WTC11 (cell line): ENCODE measurements around the gene TSG101. TPM values are rescaled to one million over a fixed set of nuclear protein-coding genes. Genes with fewer than 3 reads are reported as not detected.

Experiments used
- ATAC-seq: fragments of 200-7000 bp; cut with Tn5 transposase; 2 replicates; pipeline ENCODE4 v1.10.0; 2021; ENCODE audit warnings: mild to moderate bottlenecking, moderate library complexity
- CTCF ChIA-PET: fragments of 300-600 bp; sonication (Branson Sonifier 250); formaldehyde crosslinking; loops from one replicate; lab custom pipeline; 2021; ENCODE audit warnings: antibody characterized with exemption; lab: Charles Lee
- POLR2A ChIA-PET: fragments of 350-600 bp; sonication (Branson Sonifier 250); formaldehyde crosslinking; loops from one replicate; lab custom pipeline; 2021; ENCODE audit warnings: antibody characterized with exemption; lab: Charles Lee
- DNase-seq: peaks from one replicate; pipeline ENCODE4 v3.0.0; 2021; ENCODE audit warnings: low spot score
- H3K27ac Mint-ChIP-seq: 2 replicates; pipeline ENCODE4 v1.8.0; 2021; ENCODE audit warnings: mixed read lengths
- H3K27me3 Mint-ChIP-seq: 2 replicates; pipeline ENCODE4 v1.8.0; 2021; ENCODE audit warnings: low read depth, mild to moderate bottlenecking, moderate library complexity, mixed read lengths
- H3K36me3 Mint-ChIP-seq: 2 replicates; pipeline ENCODE4 v1.8.0; 2021; ENCODE audit warnings: mixed read lengths
- H3K4me1 Mint-ChIP-seq: 2 replicates; pipeline ENCODE4 v1.8.0; 2022; ENCODE audit warnings: mixed read lengths
- H3K4me3 Mint-ChIP-seq: 2 replicates; pipeline ENCODE4 v1.8.0; 2021; ENCODE audit warnings: mild to moderate bottlenecking, moderate library complexity, mixed read lengths
- H3K9me3 Mint-ChIP-seq: 2 replicates; pipeline ENCODE4 v1.8.0; 2021; ENCODE audit warnings: mixed read lengths
- ATF3 ChIP-seq: sonication (generic); formaldehyde crosslinking; conservative IDR thresholded peaks from 2 replicates; pipeline ENCODE4 v1.8.1; 2022; ENCODE audit warnings: mild to moderate bottlenecking, missing genetic modification reagents
- ATF6 ChIP-seq: sonication (generic); formaldehyde crosslinking; IDR thresholded peaks from 2 replicates; pipeline ENCODE4 v1.8.1; 2023; ENCODE audit warnings: mild to moderate bottlenecking, missing genetic modification reagents
- CTCF ChIP-seq: fragments of 200-600 bp; IDR thresholded peaks from 2 replicates; pipeline ENCODE4 v1.8.0; 2022; ENCODE audit warnings: antibody characterized with exemption
- E2F5 ChIP-seq: sonication (generic); formaldehyde crosslinking; IDR thresholded peaks from 2 replicates; pipeline ENCODE4 v1.8.1; 2022; ENCODE audit warnings: mild to moderate bottlenecking, moderate library complexity, missing genetic modification reagents
- ELF4 ChIP-seq: sonication (generic); formaldehyde crosslinking; IDR thresholded peaks from 2 replicates; pipeline ENCODE4 v1.8.1; 2022; ENCODE audit warnings: low read depth, mild to moderate bottlenecking, moderate library complexity, missing genetic modification reagents
- HMGXB4 ChIP-seq: sonication (generic); formaldehyde crosslinking; IDR thresholded peaks from 2 replicates; pipeline ENCODE4 v1.8.1; 2023; ENCODE audit warnings: mild to moderate bottlenecking, moderate library complexity, missing genetic modification reagents
- IRF1 ChIP-seq: sonication (generic); formaldehyde crosslinking; IDR thresholded peaks from 2 replicates; pipeline ENCODE4 v1.8.0; 2023; ENCODE audit warnings: missing genetic modification reagents
- JAZF1 ChIP-seq: fragments of 250-450 bp; sonication (Bioruptor Pico); IDR thresholded peaks from 2 replicates; pipeline ENCODE4 v1.9.0; 2021; ENCODE audit warnings: moderate library complexity, mild to moderate bottlenecking, inconsistent platforms
- NR2C2 ChIP-seq: sonication (generic); formaldehyde crosslinking; IDR thresholded peaks from 2 replicates; pipeline ENCODE4 v1.8.0; 2022; ENCODE audit warnings: mild to moderate bottlenecking, missing genetic modification reagents
- TEAD4 ChIP-seq: sonication (generic); formaldehyde crosslinking; IDR thresholded peaks from 2 replicates; pipeline ENCODE4 v1.8.0; 2022; ENCODE audit warnings: mild to moderate bottlenecking, missing genetic modification reagents
- ZNF138 ChIP-seq: sonication (generic); formaldehyde crosslinking; conservative IDR thresholded peaks from 2 replicates; pipeline ENCODE4 v1.8.1; 2022; ENCODE audit warnings: mild to moderate bottlenecking, moderate library complexity, missing genetic modification reagents
- ZNF232 ChIP-seq: sonication (generic); formaldehyde crosslinking; IDR thresholded peaks from 2 replicates; pipeline ENCODE4 v1.8.0; 2022; ENCODE audit warnings: mild to moderate bottlenecking, missing genetic modification reagents
- total RNA-seq: library from RNA; stranded (reverse); gene quantifications from 3 replicates; pipeline ENCODE4 v1.2.3, GENCODE V29; 2021
- TF ChIP-seq, protein P1 (sequence below): sonication (generic); formaldehyde crosslinking; IDR thresholded peaks from 2 replicates; pipeline ENCODE4 v1.8.0; 2022; ENCODE audit warnings: missing genetic modification reagents
- TF ChIP-seq, protein P2 (sequence below): sonication (generic); formaldehyde crosslinking; IDR thresholded peaks from 2 replicates; pipeline ENCODE4 v1.8.1; 2023; ENCODE audit warnings: mild to moderate bottlenecking, missing genetic modification reagents, moderate library complexity
- TF ChIP-seq, protein P3 (sequence below): sonication (generic); formaldehyde crosslinking; IDR thresholded peaks from 2 replicates; pipeline ENCODE4 v1.8.0; 2023; ENCODE audit warnings: mild to moderate bottlenecking, missing genetic modification reagents

Gene TSG101
- total RNA-seq, 1 experiment from 2014 or later, result 41.7 TPM

DNA sequence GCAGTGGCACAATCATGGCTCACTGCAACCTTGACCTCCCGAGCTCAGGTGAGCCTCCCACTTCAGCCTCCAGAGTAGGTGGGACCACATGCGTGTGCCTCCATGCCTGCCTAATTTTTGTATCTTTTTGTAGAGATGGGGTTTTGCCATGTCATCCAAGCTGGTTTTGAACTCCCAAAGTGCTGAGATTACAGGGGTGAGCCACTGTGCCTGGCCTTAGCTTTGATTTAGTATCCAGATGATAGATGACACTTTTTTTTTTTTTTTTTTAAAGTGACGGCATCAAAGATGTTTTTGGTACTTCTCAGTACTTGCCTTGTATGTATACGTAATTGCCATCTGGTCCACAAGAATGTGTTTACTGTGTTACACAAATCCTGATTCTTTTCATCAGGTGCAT, 47.7 kb downstream of the TSG101 start (continued):
- no peak for TF ChIP-seq ZNF138 (CRISPR knock-in tag)
- no peak for TF ChIP-seq JAZF1
- no peak for TF ChIP-seq HMGXB4 (CRISPR knock-in tag)
- no peak for TF ChIP-seq ATF3 (CRISPR knock-in tag)
- TF ChIP-seq, protein P1, sequence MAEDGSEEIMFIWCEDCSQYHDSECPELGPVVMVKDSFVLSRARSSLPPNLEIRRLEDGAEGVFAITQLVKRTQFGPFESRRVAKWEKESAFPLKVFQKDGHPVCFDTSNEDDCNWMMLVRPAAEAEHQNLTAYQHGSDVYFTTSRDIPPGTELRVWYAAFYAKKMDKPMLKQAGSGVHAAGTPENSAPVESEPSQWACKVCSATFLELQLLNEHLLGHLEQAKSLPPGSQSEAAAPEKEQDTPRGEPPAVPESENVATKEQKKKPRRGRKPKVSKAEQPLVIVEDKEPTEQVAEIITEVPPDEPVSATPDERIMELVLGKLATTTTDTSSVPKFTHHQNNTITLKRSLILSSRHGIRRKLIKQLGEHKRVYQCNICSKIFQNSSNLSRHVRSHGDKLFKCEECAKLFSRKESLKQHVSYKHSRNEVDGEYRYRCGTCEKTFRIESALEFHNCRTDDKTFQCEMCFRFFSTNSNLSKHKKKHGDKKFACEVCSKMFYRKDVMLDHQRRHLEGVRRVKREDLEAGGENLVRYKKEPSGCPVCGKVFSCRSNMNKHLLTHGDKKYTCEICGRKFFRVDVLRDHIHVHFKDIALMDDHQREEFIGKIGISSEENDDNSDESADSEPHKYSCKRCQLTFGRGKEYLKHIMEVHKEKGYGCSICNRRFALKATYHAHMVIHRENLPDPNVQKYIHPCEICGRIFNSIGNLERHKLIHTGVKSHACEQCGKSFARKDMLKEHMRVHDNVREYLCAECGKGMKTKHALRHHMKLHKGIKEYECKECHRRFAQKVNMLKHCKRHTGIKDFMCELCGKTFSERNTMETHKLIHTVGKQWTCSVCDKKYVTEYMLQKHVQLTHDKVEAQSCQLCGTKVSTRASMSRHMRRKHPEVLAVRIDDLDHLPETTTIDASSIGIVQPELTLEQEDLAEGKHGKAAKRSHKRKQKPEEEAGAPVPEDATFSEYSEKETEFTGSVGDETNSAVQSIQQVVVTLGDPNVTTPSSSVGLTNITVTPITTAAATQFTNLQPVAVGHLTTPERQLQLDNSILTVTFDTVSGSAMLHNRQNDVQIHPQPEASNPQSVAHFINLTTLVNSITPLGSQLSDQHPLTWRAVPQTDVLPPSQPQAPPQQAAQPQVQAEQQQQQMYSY (CRISPR knock-in tag), result no peak
- no peak for TF ChIP-seq CTCF
- no peak for TF ChIP-seq IRF1

GRCh38 chr11:18472587-18472986, 54.2 kb downstream of the TSG101 start:
- no peaks in the 10 kb centered on the region for H3K4me1 Mint-ChIP-seq
- ATAC-seq, result no peak
- H3K9me3 Mint-ChIP-seq, result peaks cover 5% of the 10 kb centered on the region; the same call in 1 of the 2 replicates
- POLR2A ChIA-PET, result no interaction called here
- TF ChIP-seq E2F5 (no peak), ZNF232 (CRISPR knock-in tag) (no peak)
- TF ChIP-seq, protein P2, sequence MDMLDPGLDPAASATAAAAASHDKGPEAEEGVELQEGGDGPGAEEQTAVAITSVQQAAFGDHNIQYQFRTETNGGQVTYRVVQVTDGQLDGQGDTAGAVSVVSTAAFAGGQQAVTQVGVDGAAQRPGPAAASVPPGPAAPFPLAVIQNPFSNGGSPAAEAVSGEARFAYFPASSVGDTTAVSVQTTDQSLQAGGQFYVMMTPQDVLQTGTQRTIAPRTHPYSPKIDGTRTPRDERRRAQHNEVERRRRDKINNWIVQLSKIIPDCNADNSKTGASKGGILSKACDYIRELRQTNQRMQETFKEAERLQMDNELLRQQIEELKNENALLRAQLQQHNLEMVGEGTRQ (CRISPR knock-in tag), result no peak
- TF ChIP-seq, all 79 proteins: peak for 0
- CTCF ChIA-PET, result no interaction called here
- peaks cover 10% of the 10 kb centered on the region for H3K36me3 Mint-ChIP-seq
- no peaks in the 10 kb centered on the region for H3K27me3 Mint-ChIP-seq
- no peak overlapping the region for H3K27ac Mint-ChIP-seq
- DNase-seq, result no peak
- H3K4me3 Mint-ChIP-seq, result no peak overlapping the region

DNA sequence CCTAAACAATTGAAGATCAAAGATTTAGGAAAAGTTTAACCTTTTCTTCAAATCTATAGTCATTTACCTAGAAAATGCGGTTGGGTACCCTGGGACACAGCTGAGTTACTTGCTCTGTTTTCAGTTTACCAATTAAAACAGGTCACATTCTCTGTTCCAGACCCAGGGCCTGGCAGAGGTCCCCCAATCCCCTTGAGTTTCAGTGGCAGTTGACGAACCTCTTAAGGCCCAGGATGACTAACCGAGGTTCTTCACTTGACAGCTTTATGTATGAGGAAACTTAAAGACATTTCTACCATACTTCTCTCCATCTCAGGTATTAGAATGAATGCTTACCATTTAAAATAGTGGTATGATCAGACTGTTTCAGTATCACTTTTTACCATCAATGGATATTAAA, 54.7 kb downstream of the TSG101 start:
- no peak for DNase-seq
- Mint-ChIP-seq H3K36me3 (peaks cover 8% of the 10 kb centered on the region; the same call in 1 of the 2 replicates), H3K27ac (no peak overlapping the region), H3K27me3 (no peaks in the 10 kb centered on the region), H3K4me3 (no peak overlapping the region), H3K9me3 (peaks cover 5% of the 10 kb centered on the region; the same call in 1 of the 2 replicates), H3K4me1 (no peaks in the 10 kb centered on the region)
- ChIA-PET POLR2A (no interaction called here), CTCF (no interaction called here)
- no peak for ATAC-seq
- TF ChIP-seq ATF3 (CRISPR knock-in tag) (no peak), TEAD4 (CRISPR knock-in tag) (no peak), NR2C2 (CRISPR knock-in tag) (no peak), ATF6 (CRISPR knock-in tag) (no peak), ELF4 (CRISPR knock-in tag) (no peak)
- TF ChIP-seq, protein P3, sequence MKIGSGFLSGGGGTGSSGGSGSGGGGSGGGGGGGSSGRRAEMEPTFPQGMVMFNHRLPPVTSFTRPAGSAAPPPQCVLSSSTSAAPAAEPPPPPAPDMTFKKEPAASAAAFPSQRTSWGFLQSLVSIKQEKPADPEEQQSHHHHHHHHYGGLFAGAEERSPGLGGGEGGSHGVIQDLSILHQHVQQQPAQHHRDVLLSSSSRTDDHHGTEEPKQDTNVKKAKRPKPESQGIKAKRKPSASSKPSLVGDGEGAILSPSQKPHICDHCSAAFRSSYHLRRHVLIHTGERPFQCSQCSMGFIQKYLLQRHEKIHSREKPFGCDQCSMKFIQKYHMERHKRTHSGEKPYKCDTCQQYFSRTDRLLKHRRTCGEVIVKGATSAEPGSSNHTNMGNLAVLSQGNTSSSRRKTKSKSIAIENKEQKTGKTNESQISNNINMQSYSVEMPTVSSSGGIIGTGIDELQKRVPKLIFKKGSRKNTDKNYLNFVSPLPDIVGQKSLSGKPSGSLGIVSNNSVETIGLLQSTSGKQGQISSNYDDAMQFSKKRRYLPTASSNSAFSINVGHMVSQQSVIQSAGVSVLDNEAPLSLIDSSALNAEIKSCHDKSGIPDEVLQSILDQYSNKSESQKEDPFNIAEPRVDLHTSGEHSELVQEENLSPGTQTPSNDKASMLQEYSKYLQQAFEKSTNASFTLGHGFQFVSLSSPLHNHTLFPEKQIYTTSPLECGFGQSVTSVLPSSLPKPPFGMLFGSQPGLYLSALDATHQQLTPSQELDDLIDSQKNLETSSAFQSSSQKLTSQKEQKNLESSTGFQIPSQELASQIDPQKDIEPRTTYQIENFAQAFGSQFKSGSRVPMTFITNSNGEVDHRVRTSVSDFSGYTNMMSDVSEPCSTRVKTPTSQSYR (CRISPR knock-in tag), result no peak
